K562 (cell line): ENCODE results near the gene RASIP1. TPM values are rescaled to one million over a fixed set of nuclear protein-coding genes. Genes with fewer than 3 reads are reported as not detected.

ENCODE experiments used
- CBX1 ChIP-seq: sonication (generic); IDR thresholded peaks from 2 replicates; pipeline ENCODE4 v1.6.1; 2016; ENCODE audit warnings: antibody characterized with exemption, low read depth, mild to moderate bottlenecking
- E2F6 ChIP-seq, 2 experiments: IDR thresholded peaks; 2 replicates each; pipeline ENCODE4 v1.6.1; 2011; ENCODE audit warnings: borderline replicate concordance in 1 of 2, control low read depth in 1 of 2, low read depth in 1 of 2, low read length in 1 of 2, mild to moderate bottlenecking in 1 of 2, mixed read lengths in 1 of 2, moderate library complexity in 1 of 2; ENCODE audit not compliant: insufficient read depth in 1 of 2, insufficient read length in 1 of 2, poor library complexity in 1 of 2, severe bottlenecking in 1 of 2; ENCODE audit errors: extremely low read depth in 1 of 2
- LCOR ChIP-seq: sonication (generic); formaldehyde crosslinking; IDR thresholded peaks from 2 replicates; pipeline ENCODE4 v1.8.0; 2022; ENCODE audit warnings: mild to moderate bottlenecking, missing genetic modification reagents
- NFIC ChIP-seq: fragments of 450-650 bp; IDR thresholded peaks from 2 replicates; pipeline ENCODE4 v1.6.1; 2017; ENCODE audit warnings: mild to moderate bottlenecking, inconsistent platforms
- NR2C2 ChIP-seq, 2 experiments: fragments of 200-800 bp in 1 of 2; sonication (Bioruptor generic) in 1 of 2; sonication (generic) in 1 of 2; formaldehyde crosslinking in 1 of 2; IDR thresholded peaks; 2 replicates each; pipeline versions ENCODE4 v1.6.1 to v1.8.0; 2016 to 2022; ENCODE audit warnings: mild to moderate bottlenecking in 1 of 2, missing compliant biosample characterization in 1 of 2, missing genetic modification characterization in 1 of 2, missing genetic modification reagents in 1 of 2
- POLR2G ChIP-seq: fragments of 200-400 bp; formaldehyde crosslinking; IDR thresholded peaks from 2 replicates; pipeline ENCODE4 v1.6.1; 2017; ENCODE audit warnings: low read depth, mild to moderate bottlenecking, antibody characterized with exemption, low read length, moderate library complexity
- ZC3H4 ChIP-seq: sonication (generic); formaldehyde crosslinking; IDR thresholded peaks from 2 replicates; pipeline ENCODE4 v1.9.0; 2021; ENCODE audit warnings: missing genetic modification reagents, borderline replicate concordance
- ZNF589 ChIP-seq: fragments of 200-800 bp; sonication (Bioruptor generic); IDR thresholded peaks from 2 replicates; pipeline ENCODE4 v1.6.1; 2016; ENCODE audit warnings: low read depth, missing genetic modification characterization, missing compliant biosample characterization
- polyA plus RNA-seq, 8 experiments: library from polyadenylated mRNA; depleted of rRNA in 4 of 8; stranded (reverse) in 5 of 8; unstranded in 3 of 8; fragments of >200 nt; fragmentation: Nextera tagmentation in 2 of 8; fragmentation: Illumina TruSeq in 1 of 8; extraction: Ambion mirVana in 2 of 8; extraction: Trizol in 1 of 8; gene quantifications; 2 replicates each; pipeline versions ENCODE4 v1.2.1 to v1.2.3, GENCODE V29; 2011 to 2014; ENCODE audit warnings: inconsistent platforms in 1 of 8, missing spikeins in 1 of 8
- total RNA-seq, 7 experiments: library from RNA; depleted of rRNA in 6 of 7; stranded (reverse); fragments of >200 nt in 6 of 7; fragmentation: Illumina TruSeq in 2 of 7; extraction: Trizol in 2 of 7; gene quantifications; 2 replicates each; pipeline versions ENCODE4 v1.2.1 to v1.2.3, GENCODE V29; 2011 to 2021; ENCODE audit warnings: low replicate concordance in 1 of 7
- TF ChIP-seq, protein P1 (sequence below), 2 experiments: fragments of 450-650 bp; conservative IDR thresholded peaks; 2 replicates each; pipeline ENCODE4 v1.6.1; 2017; ENCODE audit warnings: mild to moderate bottlenecking in 2 of 2, moderate library complexity in 2 of 2
- TF ChIP-seq, protein P2 (sequence below), 2 experiments: fragments of 450-650 bp; IDR thresholded peaks; 2 replicates each; pipeline ENCODE4 v1.6.1; 2016
- TF ChIP-seq, protein P3 (sequence below): fragments of 250-450 bp; sonication (Bioruptor Pico); IDR thresholded peaks from 2 replicates; pipeline ENCODE4 v1.4.0; 2020
- TF ChIP-seq, protein P4 (sequence below): sonication (generic); formaldehyde crosslinking; IDR thresholded peaks from 2 replicates; pipeline ENCODE4 v1.9.0; 2022; ENCODE audit warnings: mild to moderate bottlenecking, missing genetic modification reagents

RASIP1 gene
- total and polyA plus RNA-seq, 9 of the 15 experiments (the other 6 are each of a cell fraction or from before 2014, with no cell fraction given) = 0.20 to 4.7 (median 1.5) TPM

DNA sequence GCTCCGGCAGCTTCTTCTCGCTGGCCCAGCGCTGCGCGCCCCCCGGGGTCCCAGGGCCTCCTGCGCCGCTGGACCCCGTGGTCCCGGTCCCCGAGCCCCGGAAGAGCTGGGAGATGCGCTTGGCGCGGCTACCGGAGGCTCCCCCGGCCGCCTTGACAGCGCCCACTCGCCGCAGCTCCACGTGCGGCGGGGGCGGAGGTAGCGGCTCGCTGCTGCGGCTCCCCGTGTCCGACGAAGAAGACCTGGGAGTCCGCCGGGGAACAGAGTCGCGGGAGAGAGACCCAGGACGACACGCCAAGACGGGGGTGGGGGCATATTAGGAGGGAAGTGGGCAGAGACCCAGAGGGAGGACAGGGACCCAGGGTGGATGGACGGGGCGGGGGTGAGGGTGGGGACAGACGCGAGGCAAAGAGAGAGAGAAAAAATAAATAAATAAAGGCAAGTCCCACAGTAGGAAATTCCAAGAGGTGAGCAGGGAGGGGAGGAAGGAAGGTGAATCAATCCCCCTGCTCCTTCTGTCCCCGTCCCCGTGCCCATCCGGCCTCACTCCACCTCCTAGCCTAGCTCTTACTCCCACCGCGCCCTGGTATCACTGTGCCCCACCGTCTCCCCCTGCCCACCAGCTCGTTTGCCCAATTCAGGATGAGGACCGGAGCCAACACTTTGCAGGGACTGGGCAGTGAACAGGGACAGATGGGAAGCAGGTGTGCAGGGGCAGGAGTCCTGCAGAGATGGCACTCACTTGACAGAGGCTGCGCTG lies 826 bp downstream of the RASIP1 start (continued):
- TF ChIP-seq, protein P1, sequence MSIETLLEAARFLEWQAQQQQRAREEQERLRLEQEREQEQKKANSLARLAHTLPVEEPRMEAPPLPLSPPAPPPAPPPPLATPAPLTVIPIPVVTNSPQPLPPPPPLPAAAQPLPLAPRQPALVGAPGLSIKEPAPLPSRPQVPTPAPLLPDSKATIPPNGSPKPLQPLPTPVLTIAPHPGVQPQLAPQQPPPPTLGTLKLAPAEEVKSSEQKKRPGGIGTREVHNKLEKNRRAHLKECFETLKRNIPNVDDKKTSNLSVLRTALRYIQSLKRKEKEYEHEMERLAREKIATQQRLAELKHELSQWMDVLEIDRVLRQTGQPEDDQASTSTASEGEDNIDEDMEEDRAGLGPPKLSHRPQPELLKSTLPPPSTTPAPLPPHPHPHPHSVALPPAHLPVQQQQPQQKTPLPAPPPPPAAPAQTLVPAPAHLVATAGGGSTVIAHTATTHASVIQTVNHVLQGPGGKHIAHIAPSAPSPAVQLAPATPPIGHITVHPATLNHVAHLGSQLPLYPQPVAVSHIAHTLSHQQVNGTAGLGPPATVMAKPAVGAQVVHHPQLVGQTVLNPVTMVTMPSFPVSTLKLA (conservative IDR thresholded peaks at IDR 0.05) = peak; percentile 79 to 84
- TF ChIP-seq CBX1 (peak; percentile 10; the same call in 1 of the 2 replicates), E2F6 (IDR thresholded peaks at IDR 0.05; ENCODE audit: borderline replicate concordance in 1 of 2, extremely low read depth in 1 of 2, insufficient read depth in 1 of 2, insufficient read length in 1 of 2, low read depth in 1 of 2, low read length in 1 of 2, poor library complexity in 1 of 2, severe bottlenecking in 1 of 2) (peak in 1 of 2 experiments; percentile 58), LCOR (CRISPR knock-in tag) (0 out of 2 replicates have a peak, but pooled peaks have one; percentile 12), NFIC (no peak), ZC3H4 (0 out of 2 replicates have a peak, but pooled peaks have one; percentile 45), ZNF589 (0 out of 2 replicates have a peak, but pooled peaks have one; percentile 0), NR2C2 (CRISPR knock-in tag; IDR thresholded peaks at IDR 0.05) (no peak), NR2C2 (tag; IDR thresholded peaks at IDR 0.05) (peak; percentile 29; the same call in 1 of the 2 replicates), POLR2G (peak; percentile 29)
- TF ChIP-seq, protein P2, sequence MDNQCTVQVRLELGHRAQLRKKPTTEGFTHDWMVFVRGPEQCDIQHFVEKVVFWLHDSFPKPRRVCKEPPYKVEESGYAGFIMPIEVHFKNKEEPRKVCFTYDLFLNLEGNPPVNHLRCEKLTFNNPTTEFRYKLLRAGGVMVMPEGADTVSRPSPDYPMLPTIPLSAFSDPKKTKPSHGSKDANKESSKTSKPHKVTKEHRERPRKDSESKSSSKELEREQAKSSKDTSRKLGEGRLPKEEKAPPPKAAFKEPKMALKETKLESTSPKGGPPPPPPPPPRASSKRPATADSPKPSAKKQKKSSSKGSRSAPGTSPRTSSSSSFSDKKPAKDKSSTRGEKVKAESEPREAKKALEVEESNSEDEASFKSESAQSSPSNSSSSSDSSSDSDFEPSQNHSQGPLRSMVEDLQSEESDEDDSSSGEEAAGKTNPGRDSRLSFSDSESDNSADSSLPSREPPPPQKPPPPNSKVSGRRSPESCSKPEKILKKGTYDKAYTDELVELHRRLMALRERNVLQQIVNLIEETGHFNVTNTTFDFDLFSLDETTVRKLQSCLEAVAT (IDR thresholded peaks at IDR 0.05) = no peak
- TF ChIP-seq, protein P3, sequence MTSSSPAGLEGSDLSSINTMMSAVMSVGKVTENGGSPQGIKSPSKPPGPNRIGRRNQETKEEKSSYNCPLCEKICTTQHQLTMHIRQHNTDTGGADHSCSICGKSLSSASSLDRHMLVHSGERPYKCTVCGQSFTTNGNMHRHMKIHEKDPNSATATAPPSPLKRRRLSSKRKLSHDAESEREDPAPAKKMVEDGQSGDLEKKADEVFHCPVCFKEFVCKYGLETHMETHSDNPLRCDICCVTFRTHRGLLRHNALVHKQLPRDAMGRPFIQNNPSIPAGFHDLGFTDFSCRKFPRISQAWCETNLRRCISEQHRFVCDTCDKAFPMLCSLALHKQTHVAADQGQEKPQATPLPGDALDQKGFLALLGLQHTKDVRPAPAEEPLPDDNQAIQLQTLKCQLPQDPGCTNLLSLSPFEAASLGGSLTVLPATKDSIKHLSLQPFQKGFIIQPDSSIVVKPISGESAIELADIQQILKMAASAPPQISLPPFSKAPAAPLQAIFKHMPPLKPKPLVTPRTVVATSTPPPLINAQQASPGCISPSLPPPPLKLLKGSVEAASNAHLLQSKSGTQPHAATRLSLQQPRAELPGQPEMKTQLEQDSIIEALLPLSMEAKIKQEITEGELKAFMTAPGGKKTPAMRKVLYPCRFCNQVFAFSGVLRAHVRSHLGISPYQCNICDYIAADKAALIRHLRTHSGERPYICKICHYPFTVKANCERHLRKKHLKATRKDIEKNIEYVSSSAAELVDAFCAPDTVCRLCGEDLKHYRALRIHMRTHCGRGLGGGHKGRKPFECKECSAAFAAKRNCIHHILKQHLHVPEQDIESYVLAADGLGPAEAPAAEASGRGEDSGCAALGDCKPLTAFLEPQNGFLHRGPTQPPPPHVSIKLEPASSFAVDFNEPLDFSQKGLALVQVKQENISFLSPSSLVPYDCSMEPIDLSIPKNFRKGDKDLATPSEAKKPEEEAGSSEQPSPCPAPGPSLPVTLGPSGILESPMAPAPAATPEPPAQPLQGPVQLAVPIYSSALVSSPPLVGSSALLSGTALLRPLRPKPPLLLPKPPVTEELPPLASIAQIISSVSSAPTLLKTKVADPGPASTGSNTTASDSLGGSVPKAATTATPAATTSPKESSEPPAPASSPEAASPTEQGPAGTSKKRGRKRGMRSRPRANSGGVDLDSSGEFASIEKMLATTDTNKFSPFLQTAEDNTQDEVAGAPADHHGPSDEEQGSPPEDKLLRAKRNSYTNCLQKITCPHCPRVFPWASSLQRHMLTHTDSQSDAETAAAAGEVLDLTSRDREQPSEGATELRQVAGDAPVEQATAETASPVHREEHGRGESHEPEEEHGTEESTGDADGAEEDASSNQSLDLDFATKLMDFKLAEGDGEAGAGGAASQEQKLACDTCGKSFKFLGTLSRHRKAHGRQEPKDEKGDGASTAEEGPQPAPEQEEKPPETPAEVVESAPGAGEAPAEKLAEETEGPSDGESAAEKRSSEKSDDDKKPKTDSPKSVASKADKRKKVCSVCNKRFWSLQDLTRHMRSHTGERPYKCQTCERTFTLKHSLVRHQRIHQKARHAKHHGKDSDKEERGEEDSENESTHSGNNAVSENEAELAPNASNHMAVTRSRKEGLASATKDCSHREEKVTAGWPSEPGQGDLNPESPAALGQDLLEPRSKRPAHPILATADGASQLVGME (CRISPR knock-in tag) = 0 out of 2 replicates have a peak, but pooled peaks have one; percentile 4
- TF ChIP-seq, protein P4, sequence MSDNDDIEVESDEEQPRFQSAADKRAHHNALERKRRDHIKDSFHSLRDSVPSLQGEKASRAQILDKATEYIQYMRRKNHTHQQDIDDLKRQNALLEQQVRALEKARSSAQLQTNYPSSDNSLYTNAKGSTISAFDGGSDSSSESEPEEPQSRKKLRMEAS = peak; percentile 37
